GM12891 (cell line): ENCODE data around the gene ENOX1.

Source experiments
- PAX5 ChIP-seq: IDR thresholded peaks from 2 replicates; pipeline ENCODE4 v1.6.1; 2011; ENCODE audit warnings: low read length, moderate library complexity, mild to moderate bottlenecking; ENCODE audit not compliant: insufficient read depth, severe bottlenecking
- POLR2A ChIP-seq: IDR thresholded peaks from 2 replicates; pipeline ENCODE4 v1.6.1; 2011; ENCODE audit warnings: low read depth, low read length, control low read depth
- POLR2AphosphoS5 ChIP-seq: IDR thresholded peaks from 2 replicates; pipeline ENCODE4 v1.6.1; 2011; ENCODE audit warnings: low read depth, low read length, control low read depth
- POU2F2 ChIP-seq: IDR thresholded peaks from 2 replicates; pipeline ENCODE4 v1.6.1; 2011; ENCODE audit warnings: low read depth, mild to moderate bottlenecking, control low read depth, low read length, moderate library complexity
- SPI1 ChIP-seq: IDR thresholded peaks from 2 replicates; pipeline ENCODE4 v1.6.1; 2011; ENCODE audit warnings: low read depth, low read length, control low read depth
- TAF1 ChIP-seq: IDR thresholded peaks from 2 replicates; pipeline ENCODE4 v1.6.1; 2011; ENCODE audit warnings: low read depth, low read length, control low read depth

GRCh38 chr13:43300865-43301264 lies 485.9 kb downstream of the ENOX1 start:
- TF ChIP-seq POLR2AphosphoS5 (no peak), POLR2A (no peak), TAF1 (no peak), PAX5 (no peak), SPI1 (no peak), POU2F2 (no peak)
